ENCODE data around the gene DNAJC4. TPM values are rescaled to one million over a fixed set of nuclear protein-coding genes. Genes with fewer than 3 reads are reported as not detected.

DNAJC4 gene
- total RNA-seq, 1 experiment from 2014 or later: 26.0 TPM

GRCh38 chr11:64263947-64264317, 33.6 kb downstream of the DNAJC4 start (continued):
- TF ChIP-seq PRDM15 (CRISPR knock-in tag; IDR thresholded peaks at IDR 0.05): no peak

- POLR2A ChIA-PET: interaction anchor here (0.6 to 1.4 kb wide), 2 partner anchors 23 to 73 kb away, joined by 4 to 7 read pairs; no protein-coding TSS in a partner anchor
Observed at GRCh38 chr11:64264371-64264852, 34.1 kb downstream of the DNAJC4 start.

GRCh38 chr11:64265176-64266160, 35.1 kb downstream of the DNAJC4 start:
- peaks cover 12% of the 10 kb centered on the region for H3K4me1 Mint-ChIP-seq
- H3K4me3 Mint-ChIP-seq: no peak overlapping the region
- no peak overlapping the region for H3K27ac Mint-ChIP-seq
- no peak for ATAC-seq
- peaks cover 29% of the 10 kb centered on the region for H3K36me3 Mint-ChIP-seq
- DNase-seq (ENCODE audit: low spot score): no peak
- CTCF ChIA-PET: interaction anchor here (0.8 to 4.5 kb wide), 5 partner anchors 15 to 90 kb away, joined by 3 to 65 read pairs (median 3); partner anchors contain the start of genes NUDT22, PLCB3 and TRPT1
- TF ChIP-seq MAX (CRISPR knock-in tag; IDR thresholded peaks at IDR 0.05) (no peak), NR3C1 (CRISPR knock-in tag; conservative IDR thresholded peaks at IDR 0.05; ENCODE audit: low read depth) (no peak), JUN (CRISPR knock-in tag; IDR thresholded peaks at IDR 0.05) (no peak), HMGXB4 (CRISPR knock-in tag; IDR thresholded peaks at IDR 0.05) (no peak)
- POLR2A ChIA-PET: interaction anchor here (0.6 kb wide), 1 partner anchor 74 kb away, joined by 7 read pairs; no protein-coding TSS in a partner anchor
- no peaks in the 10 kb centered on the region for H3K27me3 Mint-ChIP-seq (ENCODE audit: low read depth)
- no peaks in the 10 kb centered on the region for H3K9me3 Mint-ChIP-seq

More at GRCh38 chr11:64264371-64264852, 34.1 kb downstream of the DNAJC4 start:
- H3K27me3 Mint-ChIP-seq (ENCODE audit: low read depth): no peaks in the 10 kb centered on the region
- H3K4me3 Mint-ChIP-seq: no peak overlapping the region
- H3K27ac Mint-ChIP-seq: peak overlapping the region; percentile 32
- H3K4me1 Mint-ChIP-seq: peaks cover 12% of the 10 kb centered on the region
- no peak for DNase-seq (ENCODE audit: low spot score)
- CTCF ChIA-PET: interaction anchor here (0.8 to 4.5 kb wide), 6 partner anchors 14 to 91 kb away, joined by 3 to 65 read pairs (median 6); partner anchors contain the start of genes NUDT22, PLCB3 and TRPT1
- peaks cover 40% of the 10 kb centered on the region for H3K36me3 Mint-ChIP-seq
- ATAC-seq: no peak
- H3K9me3 Mint-ChIP-seq: no peaks in the 10 kb centered on the region
- TF ChIP-seq GRHL2 (CRISPR knock-in tag; IDR thresholded peaks at IDR 0.05; ENCODE audit: insufficient replicate concordance, severe bottlenecking) (no peak), GABPB1 (CRISPR knock-in tag; IDR thresholded peaks at IDR 0.05) (no peak), ZNF138 (CRISPR knock-in tag; conservative IDR thresholded peaks at IDR 0.05) (no peak), MLX (CRISPR knock-in tag; IDR thresholded peaks at IDR 0.05) (no peak), SOX15 (CRISPR knock-in tag; IDR thresholded peaks at IDR 0.05) (no peak), AFF4 (CRISPR knock-in tag; IDR thresholded peaks at IDR 0.05; ENCODE audit: borderline replicate concordance) (no peak)

Measured in WTC11 (cell line).